Smooth muscle cell (in vitro differentiated cells): ENCODE results near the gene TMC4. TPM values are rescaled to one million over a fixed set of nuclear protein-coding genes. Genes with fewer than 3 reads are reported as not detected.

Experiments used
- DNase-seq: peaks from one replicate; lab custom pipeline; 2025; ENCODE audit not compliant: unreplicated experiment; lab: John Stamatoyannopoulos, UW
- H2AFZ ChIP-seq: fragments of 200-600 bp; sonication (generic); 2 replicates; pipeline ENCODE4 v1.6.0; 2016; ENCODE audit warnings: antibody characterized with exemption, low read depth, mild to moderate bottlenecking
- H3F3A ChIP-seq: fragments of 200-600 bp; sonication (generic); 2 replicates; pipeline ENCODE4 v1.6.0; 2017; ENCODE audit warnings: antibody characterized with exemption, low read depth
- H3K27ac ChIP-seq: fragments of 200-600 bp; sonication (generic); 2 replicates; pipeline ENCODE4 v1.5.1; 2016; ENCODE audit warnings: low read depth, mild to moderate bottlenecking
- H3K27me3 ChIP-seq: fragments of 200-600 bp; sonication (generic); 2 replicates; pipeline ENCODE4 v1.6.1; 2016; ENCODE audit warnings: low read depth, mild to moderate bottlenecking
- H3K36me3 ChIP-seq: fragments of 200-600 bp; sonication (generic); 2 replicates; pipeline ENCODE4 v1.5.1; 2016; ENCODE audit warnings: low read depth
- H3K4me1 ChIP-seq: fragments of 200-600 bp; sonication (generic); 2 replicates; pipeline ENCODE4 v1.5.1; 2016; ENCODE audit warnings: low read depth
- H3K4me2 ChIP-seq: fragments of 200-600 bp; sonication (generic); 2 replicates; pipeline ENCODE4 v1.6.0; 2016; ENCODE audit warnings: mild to moderate bottlenecking
- H3K4me3 ChIP-seq: fragments of 200-600 bp; sonication (generic); 2 replicates; pipeline ENCODE4 v1.5.1; 2016; ENCODE audit warnings: mild to moderate bottlenecking
- H3K79me2 ChIP-seq: fragments of 200-600 bp; sonication (generic); 2 replicates; pipeline ENCODE4 v1.6.0; 2016; ENCODE audit warnings: low read depth, mild to moderate bottlenecking
- H3K9ac ChIP-seq: fragments of 200-600 bp; sonication (generic); 2 replicates; pipeline ENCODE4 v1.6.0; 2016; ENCODE audit warnings: low read depth
- H3K9me3 ChIP-seq: fragments of 200-600 bp; sonication (generic); replicated peaks from 2 replicates; pipeline ENCODE4 v1.5.1; 2016; ENCODE audit warnings: low read depth
- H4K20me1 ChIP-seq: fragments of 200-600 bp; sonication (generic); 2 replicates; pipeline ENCODE4 v1.6.0; 2016; ENCODE audit warnings: low read depth
- WGBS: methylation state at CpG from one replicate; pipeline ENCODE4 v1.1.7; 2016; ENCODE audit warnings: low lambda C conversion rate; 5-methylcytosine and 5-hydroxymethylcytosine counted together
- polyA plus RNA-seq: library from polyadenylated mRNA; unstranded; fragments of >200 nt; fragmentation: Nextera tagmentation; extraction: Ambion mirVana; gene quantifications from 2 replicates; pipeline ENCODE4 v1.2.1, GENCODE V29; 2016
- total RNA-seq: library from RNA; depleted of rRNA; stranded (reverse); fragments of >200 nt; gene quantifications from 2 replicates; pipeline ENCODE4 v1.2.3, GENCODE V29; 2014
- TF ChIP-seq, protein P1 (sequence below): fragments of 200-600 bp; sonication (generic); IDR thresholded peaks from 2 replicates; pipeline ENCODE4 v1.5.1; 2017; ENCODE audit warnings: borderline replicate concordance, mild to moderate bottlenecking, antibody characterized with exemption; ENCODE audit not compliant: insufficient read depth, poor library complexity, severe bottlenecking

Gene TMC4
- total and polyA plus RNA-seq, 2 experiments from 2014 or later = 5.9 to 6.7 TPM

DNA sequence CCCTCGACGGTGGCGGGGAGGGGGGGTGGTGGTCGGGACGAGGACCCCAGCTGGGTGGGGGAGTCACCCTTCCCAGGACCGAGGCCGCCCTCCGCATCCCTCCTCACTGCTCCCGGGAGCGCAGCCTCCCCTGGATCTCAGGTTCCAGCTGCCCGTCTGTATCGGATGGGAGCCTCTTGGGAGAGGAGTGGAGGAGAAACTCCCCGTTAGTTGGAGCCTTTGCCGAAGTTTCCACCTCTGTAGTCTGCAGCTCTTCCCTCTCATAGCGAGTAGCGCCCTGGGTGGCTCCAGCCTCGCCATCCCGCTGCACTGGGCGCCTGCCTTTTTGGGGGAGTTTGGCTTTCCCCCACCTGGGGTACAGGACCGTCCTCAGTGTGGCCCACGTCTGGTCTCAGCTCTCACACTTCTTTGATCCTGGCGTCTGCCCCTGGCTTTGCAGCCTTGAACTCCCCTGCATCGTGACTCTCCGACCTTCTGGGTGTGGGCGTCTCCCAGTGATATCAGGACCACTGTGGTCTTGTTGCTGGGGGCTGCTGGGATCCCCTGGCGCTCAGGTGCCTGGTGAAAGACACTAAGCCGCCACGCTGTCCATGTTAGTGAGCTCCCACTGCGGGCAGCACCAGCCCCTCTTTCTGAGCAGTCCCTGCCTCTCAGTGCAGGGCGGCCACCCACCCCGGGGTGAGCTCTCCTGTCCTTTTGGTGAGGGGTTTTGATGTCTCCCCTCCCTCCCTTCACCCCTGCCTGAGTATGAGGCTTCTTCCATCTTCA lies 34.3 kb downstream of the TMC4 start:
- H3K9me3 ChIP-seq = no peaks in the 10 kb centered on the region
- H2AFZ ChIP-seq = no peak overlapping the region
- peak overlapping the region; percentile 100 for H3K4me3 ChIP-seq
- peak overlapping the region; percentile 100 for H3K9ac ChIP-seq
- no peaks in the 10 kb centered on the region for H3F3A ChIP-seq
- H3K4me1 ChIP-seq = peaks cover 12% of the 10 kb centered on the region
- no peaks in the 10 kb centered on the region for H3K27me3 ChIP-seq
- H4K20me1 ChIP-seq = peaks cover 52% of the 10 kb centered on the region
- TF ChIP-seq, protein P1, sequence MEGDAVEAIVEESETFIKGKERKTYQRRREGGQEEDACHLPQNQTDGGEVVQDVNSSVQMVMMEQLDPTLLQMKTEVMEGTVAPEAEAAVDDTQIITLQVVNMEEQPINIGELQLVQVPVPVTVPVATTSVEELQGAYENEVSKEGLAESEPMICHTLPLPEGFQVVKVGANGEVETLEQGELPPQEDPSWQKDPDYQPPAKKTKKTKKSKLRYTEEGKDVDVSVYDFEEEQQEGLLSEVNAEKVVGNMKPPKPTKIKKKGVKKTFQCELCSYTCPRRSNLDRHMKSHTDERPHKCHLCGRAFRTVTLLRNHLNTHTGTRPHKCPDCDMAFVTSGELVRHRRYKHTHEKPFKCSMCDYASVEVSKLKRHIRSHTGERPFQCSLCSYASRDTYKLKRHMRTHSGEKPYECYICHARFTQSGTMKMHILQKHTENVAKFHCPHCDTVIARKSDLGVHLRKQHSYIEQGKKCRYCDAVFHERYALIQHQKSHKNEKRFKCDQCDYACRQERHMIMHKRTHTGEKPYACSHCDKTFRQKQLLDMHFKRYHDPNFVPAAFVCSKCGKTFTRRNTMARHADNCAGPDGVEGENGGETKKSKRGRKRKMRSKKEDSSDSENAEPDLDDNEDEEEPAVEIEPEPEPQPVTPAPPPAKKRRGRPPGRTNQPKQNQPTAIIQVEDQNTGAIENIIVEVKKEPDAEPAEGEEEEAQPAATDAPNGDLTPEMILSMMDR = no peak
- peaks cover 49% of the 10 kb centered on the region for H3K79me2 ChIP-seq
- peak overlapping the region; percentile 99 for H3K4me2 ChIP-seq
- no peak for DNase-seq
- no peak overlapping the region for H3K27ac ChIP-seq
- no peaks in the 10 kb centered on the region for H3K36me3 ChIP-seq
- 32% methylated on average over 31 of the region's 31 CpGs for WGBS

DNA sequence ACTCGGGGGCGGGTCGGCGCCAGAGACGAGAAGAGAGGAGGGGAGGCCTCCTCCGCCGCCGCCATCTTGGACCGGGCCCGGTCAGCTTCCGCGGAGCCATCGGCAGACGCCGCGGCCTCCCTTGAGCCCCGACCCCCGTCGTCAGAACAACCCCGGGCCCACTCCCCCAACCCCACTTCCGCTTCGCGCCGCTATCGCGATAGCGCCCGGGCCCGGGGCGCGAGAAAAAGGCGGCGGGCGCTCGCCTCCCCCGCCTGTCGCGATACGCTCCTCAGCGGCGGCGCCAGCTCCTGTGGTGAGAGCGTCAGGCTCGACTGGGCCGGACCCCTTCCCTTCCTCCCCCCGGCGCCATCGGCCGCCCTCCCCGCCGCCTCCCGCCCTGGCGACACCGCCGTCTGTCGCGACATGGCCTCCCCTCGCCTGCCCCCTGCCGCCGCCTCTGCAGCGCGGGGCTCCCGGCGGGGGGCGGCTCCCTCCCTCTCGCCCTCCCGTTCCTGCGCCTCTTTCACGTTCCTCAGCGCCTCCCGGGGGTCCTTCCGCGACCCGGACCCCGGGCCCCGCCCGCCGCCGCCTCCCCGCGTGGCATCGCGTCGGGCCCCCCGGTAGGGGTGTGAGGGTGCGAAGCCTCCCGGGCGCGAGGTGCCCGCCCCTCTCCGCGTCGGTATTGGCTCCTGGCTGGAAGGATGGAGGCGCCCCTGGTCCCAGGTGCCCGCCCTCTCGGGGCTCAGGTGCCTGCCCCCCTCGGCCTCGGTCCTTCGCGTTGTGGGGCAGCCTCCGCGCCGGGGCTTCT lies 35.1 kb downstream of the TMC4 start, which contains the start of gene CNOT3:
Gene CNOT3 (plus strand): TSS at position 64 of the 790 bp plus-strand sequence. CDS start 5,217 bp downstream, outside the sequence.
- Histone ChIP-seq H3F3A (no peaks in the 10 kb centered on the region), H2AFZ (peak within 1 kb of the TSS; percentile 69), H4K20me1 (peaks cover 50% of the 10 kb centered on the region), H3K4me1 (peaks cover 12% of the 10 kb centered on the region), H3K36me3 (no peaks in the 10 kb centered on the region), H3K27ac (peak within 1 kb of the TSS; percentile 95), H3K79me2 (peaks cover 49% of the 10 kb centered on the region), H3K27me3 (no peaks in the 10 kb centered on the region), H3K4me3 (peak within 1 kb of the TSS; percentile 100), H3K9ac (peak within 1 kb of the TSS; percentile 100), H3K9me3 (no peaks in the 10 kb centered on the region), H3K4me2 (peak within 1 kb of the TSS; percentile 99)
- TF ChIP-seq, protein P1 = peak; percentile 30
- WGBS = 1% methylated on average over 67 of the region's 103 CpGs
- DNase-seq = no peak

DNA sequence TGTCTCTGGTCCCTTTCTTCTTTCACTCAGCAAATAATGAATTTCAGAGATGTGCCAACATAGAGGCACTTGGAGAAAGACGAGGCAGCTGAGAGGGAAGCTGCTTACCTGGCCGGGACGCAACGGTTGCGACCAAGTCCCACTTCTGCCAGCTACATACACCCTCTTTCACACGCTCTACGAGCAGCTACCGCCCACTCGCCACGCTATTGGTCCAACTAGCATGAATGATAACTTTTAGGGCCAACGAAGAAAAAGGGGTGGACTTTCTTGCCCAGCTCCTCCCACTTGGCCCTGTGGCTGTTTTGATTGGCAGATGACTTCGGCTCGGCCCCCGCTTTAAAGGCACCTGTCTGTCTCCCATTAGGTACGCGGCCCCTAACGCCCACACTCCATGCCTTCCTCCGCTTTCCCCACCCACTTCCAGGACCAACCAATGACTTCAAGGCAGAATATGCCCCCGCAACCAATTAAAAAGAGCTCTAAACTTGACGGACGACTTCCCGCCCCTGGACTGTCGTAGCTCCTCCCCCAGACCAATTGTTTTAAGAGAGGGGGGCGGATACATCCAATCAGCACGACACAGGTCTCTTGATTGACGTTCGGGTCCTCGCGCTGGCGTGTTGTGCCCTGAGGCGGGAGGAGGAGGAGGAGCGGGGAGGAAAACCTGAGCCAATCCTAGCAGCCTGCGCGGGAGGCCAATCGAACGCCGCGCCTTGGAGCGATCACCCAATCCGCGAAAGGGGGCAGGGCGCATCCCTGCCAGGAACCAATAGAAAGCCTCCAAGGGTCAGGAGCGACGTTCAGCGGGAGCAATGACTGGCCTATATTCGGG lies 35.9 kb downstream of the TMC4 start:
- Histone ChIP-seq H3K79me2 (peaks cover 45% of the 10 kb centered on the region), H2AFZ (peak overlapping the region; percentile 10), H4K20me1 (peaks cover 42% of the 10 kb centered on the region), H3K4me1 (peaks cover 12% of the 10 kb centered on the region), H3K4me3 (peak overlapping the region; percentile 100), H3K27ac (peak overlapping the region; percentile 95), H3K27me3 (no peaks in the 10 kb centered on the region), H3K4me2 (peak overlapping the region; percentile 83), H3F3A (no peaks in the 10 kb centered on the region), H3K9me3 (no peaks in the 10 kb centered on the region), H3K9ac (peak overlapping the region; percentile 100), H3K36me3 (no peaks in the 10 kb centered on the region)
- peak; percentile 98 for DNase-seq
- WGBS = under 1% methylated on average over 45 of the region's 46 CpGs
- TF ChIP-seq, protein P1 = no peak
